GM12873 (cell line): ENCODE data around the gene ETF1.

Source experiments
- TF ChIP-seq, protein P1 (sequence below): IDR thresholded peaks from 2 replicates; pipeline ENCODE4 v1.5.1; 2012; ENCODE audit warnings: low read depth, mild to moderate bottlenecking, moderate library complexity, low read length, control low read depth; ENCODE audit not compliant: insufficient read depth; ENCODE audit errors: missing control alignments

The ETF1 gene

DNA sequence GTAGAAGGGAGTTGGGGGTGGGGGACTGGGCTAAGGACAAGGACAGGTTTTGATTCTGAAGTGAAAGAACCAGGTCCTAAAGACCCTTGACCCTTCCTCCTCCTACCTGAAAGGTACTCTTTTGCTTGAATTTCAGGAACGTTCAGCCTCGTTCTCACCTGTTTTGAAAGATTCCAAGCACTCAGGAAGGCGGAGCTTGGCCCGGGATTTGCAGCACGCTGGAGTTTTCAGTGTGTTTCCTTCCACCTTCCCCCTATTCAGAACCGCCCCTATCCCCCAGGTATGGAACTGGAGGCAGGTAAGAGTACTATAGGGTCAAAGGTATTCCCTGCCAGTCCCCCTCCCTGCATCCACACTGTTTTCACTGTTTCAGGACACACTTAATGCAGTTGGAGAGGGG lies 70.7 kb downstream of the ETF1 start:
- TF ChIP-seq, protein P1, sequence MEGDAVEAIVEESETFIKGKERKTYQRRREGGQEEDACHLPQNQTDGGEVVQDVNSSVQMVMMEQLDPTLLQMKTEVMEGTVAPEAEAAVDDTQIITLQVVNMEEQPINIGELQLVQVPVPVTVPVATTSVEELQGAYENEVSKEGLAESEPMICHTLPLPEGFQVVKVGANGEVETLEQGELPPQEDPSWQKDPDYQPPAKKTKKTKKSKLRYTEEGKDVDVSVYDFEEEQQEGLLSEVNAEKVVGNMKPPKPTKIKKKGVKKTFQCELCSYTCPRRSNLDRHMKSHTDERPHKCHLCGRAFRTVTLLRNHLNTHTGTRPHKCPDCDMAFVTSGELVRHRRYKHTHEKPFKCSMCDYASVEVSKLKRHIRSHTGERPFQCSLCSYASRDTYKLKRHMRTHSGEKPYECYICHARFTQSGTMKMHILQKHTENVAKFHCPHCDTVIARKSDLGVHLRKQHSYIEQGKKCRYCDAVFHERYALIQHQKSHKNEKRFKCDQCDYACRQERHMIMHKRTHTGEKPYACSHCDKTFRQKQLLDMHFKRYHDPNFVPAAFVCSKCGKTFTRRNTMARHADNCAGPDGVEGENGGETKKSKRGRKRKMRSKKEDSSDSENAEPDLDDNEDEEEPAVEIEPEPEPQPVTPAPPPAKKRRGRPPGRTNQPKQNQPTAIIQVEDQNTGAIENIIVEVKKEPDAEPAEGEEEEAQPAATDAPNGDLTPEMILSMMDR = no peak

DNA sequence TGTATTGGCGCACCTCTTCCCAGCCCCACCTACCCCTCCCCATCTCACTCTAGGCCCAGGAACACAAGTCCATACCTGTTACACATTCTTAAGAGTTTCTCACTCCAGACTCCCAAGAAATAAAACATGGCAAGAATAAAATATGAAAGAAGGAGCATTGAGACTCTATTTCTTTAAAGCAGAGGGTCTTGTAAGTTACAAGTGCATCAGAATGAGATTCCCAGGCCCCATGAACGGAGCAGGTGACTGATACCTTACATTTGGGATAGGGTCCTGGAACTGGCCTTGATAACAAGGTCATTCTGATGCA lies 72.0 kb downstream of the ETF1 start:
- TF ChIP-seq, protein P1 = no peak

DNA sequence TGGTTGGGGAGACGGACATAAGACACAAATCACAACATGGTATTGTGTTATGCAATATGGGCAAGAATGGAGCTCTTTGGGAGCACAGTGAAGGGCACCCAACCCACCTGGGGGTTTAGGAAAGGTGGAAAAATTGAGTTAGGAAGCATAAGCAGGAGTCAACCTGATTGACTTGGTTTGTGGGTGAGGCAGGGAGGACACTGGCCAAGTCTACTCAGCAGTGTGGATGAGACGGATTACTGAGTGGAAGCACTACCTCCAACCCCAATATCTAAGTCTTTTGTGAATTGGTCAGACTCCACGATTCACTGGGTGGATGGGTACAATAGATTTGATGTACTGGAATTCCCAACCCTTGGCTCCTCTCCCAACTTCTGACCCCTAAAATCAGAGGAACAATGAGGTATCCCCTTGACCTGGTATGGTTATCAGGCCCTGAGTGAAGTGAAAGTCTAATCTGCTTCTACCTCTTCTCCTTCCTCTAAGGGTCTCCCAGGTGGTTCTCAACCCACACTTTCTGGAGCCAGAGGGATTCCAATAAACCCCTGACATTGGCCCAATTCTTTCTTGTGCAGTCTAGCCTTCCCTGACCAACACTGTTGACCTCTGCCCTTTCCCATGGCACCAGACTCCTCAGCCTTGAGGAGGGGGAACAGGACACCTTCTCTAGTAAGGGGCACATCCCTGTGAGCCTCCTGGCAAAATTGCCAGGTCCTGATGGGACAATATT lies 72.5 kb downstream of the ETF1 start:
- TF ChIP-seq, protein P1 = no peak

DNA sequence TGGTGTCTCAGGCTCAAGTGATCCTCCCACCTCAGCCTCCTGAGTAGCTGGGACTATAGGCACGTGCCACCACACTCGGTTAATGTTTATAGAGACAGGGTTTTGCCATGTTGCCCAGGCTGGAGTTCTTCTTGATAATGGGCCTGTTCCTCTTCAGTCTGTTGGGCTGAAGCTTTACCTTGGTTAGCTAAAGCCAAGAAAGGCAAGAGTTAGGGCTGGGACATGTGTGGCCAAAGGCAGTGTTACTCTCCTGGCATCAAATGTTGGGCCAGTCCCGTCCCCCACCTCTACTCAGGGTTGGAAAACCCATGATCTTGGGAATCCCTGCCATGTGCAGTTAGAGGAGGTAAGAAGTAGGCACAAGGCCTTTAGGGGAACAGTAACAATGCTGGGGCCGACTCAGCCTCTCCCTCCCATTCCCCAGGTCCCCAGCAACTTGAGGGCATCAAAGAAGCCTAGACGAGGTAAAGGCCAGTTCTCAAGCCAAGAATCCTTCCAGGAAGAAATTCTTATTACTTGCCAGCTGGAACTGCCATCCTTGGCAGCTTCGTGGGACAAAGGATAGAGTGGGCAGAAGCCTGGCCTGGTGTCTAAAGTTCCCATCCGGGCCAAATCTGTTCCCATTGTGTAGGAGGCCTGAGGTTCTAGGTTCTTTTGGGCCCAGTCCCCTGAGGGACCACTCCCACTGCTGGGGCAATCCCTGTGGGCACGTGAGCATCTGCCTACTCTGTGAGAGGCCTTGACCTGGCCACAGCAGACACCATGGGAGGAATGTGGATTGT lies 73.3 kb downstream of the ETF1 start:
- TF ChIP-seq, protein P1 = no peak

DNA sequence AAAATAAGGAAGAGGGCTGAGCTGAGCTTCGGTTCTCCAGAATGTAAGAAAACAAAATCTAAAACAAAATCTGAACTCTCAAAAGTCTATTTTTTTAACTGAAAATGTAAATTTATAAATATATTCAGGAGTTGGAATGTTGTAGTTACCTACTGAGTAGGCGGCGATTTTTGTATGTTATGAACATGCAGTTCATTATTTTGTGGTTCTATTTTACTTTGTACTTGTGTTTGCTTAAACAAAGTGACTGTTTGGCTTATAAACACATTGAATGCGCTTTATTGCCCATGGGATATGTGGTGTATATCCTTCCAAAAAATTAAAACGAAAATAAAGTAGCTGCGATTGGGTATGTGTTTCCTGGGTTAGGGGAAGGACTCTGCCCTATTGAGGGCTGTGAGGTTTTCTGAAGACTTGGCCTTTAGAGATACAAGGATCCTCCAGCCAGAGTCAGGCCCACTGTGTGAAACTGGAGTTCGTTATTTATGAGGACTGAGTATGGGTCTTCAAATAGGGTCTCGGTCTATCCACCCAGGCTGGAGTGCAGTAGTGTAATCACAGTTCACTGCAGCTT lies 74.0 kb downstream of the ETF1 start:
- TF ChIP-seq, protein P1 = no peak

DNA sequence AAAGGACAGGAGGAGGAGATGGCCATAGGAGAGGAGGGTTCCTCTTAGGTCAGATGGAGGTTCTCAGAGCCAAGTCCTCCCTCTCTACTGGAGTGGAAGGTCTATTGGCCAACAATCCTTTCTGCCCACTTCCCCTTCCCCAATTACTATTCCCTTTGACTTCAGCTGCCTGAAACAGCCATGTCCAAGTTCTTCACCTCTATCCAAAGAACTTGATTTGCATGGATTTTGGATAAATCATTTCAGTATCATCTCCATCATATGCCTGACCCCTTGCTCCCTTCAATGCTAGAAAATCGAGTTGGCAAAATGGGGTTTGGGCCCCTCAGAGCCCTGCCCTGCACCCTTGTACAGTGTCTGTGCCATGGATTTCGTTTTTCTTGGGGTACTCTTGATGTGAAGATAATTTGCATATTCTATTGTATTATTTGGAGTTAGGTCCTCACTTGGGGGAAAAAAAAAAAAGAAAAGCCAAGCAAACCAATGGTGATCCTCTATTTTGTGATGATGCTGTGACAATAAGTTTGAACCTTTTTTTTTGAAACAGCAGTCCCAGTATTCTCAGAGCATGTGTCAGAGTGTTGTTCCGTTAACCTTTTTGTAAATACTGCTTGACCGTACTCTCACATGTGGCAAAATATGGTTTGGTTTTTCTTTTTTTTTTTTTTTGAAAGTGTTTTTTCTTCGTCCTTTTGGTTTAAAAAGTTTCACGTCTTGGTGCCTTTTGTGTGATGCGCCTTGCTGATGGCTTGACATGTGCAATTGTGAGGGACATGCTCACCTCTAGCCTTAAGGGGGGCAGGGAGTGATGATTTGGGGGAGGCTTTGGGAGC lies 74.7 kb downstream of the ETF1 start:
- TF ChIP-seq, protein P1 = no peak
